ENCODE data around the gene MRGPRX4. TPM values are rescaled to one million over a fixed set of nuclear protein-coding genes. Genes with fewer than 3 reads are reported as not detected.

Gene MRGPRX4
- total and polyA plus RNA-seq, 2 experiments from 2014 or later: not detected

DNA sequence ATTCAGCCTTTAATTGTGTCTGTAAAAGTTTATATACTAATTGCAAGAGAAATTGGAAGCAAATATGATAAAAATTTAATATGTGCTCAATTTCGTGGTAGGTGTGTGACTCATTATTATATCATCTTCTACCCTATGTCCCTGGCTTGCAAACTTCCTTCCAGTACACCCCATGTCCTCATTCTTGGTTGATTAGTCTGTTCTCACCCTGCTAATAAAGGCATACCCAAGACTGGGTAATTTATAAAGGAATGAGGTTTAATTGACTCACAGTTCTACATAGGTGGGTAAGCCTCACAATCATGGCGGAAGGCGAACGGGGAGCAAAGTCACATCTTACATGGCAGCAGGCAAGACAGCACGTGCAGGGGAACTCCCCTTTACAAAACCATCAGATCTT is 28.4 kb upstream of the MRGPRX4 start:
- Histone ChIP-seq H3K27ac (no peak overlapping the region), H3K4me3 (no peak overlapping the region), H3K9me3 (ENCODE audit: low read depth) (no peaks in the 10 kb centered on the region), H3K27me3 (peaks cover 34% of the 10 kb centered on the region), H3K36me3 (no peaks in the 10 kb centered on the region), H3K4me1 (ENCODE audit: low read depth) (no peaks in the 10 kb centered on the region)
- no peak for DNase-seq (ENCODE audit: low read depth in 1 of 2, low spot score in 1 of 2)
- TF ChIP-seq, protein P1, sequence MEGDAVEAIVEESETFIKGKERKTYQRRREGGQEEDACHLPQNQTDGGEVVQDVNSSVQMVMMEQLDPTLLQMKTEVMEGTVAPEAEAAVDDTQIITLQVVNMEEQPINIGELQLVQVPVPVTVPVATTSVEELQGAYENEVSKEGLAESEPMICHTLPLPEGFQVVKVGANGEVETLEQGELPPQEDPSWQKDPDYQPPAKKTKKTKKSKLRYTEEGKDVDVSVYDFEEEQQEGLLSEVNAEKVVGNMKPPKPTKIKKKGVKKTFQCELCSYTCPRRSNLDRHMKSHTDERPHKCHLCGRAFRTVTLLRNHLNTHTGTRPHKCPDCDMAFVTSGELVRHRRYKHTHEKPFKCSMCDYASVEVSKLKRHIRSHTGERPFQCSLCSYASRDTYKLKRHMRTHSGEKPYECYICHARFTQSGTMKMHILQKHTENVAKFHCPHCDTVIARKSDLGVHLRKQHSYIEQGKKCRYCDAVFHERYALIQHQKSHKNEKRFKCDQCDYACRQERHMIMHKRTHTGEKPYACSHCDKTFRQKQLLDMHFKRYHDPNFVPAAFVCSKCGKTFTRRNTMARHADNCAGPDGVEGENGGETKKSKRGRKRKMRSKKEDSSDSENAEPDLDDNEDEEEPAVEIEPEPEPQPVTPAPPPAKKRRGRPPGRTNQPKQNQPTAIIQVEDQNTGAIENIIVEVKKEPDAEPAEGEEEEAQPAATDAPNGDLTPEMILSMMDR (IDR thresholded peaks at IDR 0.05; ENCODE audit: low read depth, low read length): no peak

DNA sequence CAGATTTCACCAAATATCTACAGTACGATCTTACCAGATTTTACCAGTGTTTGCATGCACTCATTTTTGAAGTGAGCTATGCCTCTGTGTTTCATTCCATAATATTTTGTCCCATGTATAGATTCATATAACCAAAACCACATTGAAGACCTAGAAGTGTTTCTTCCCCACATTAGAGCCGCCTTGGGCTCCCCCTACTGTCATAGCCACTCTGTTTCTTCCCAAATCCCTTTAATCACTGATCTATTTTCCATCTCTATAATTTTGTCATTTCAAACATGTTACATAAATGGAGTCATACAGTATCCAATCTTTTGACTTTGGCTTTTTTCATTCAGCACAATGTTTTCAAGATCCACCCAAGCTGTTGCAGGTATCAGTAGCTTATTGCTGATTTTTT is 27.6 kb upstream of the MRGPRX4 start:
- Histone ChIP-seq H3K27me3 (peaks cover 31% of the 10 kb centered on the region), H3K4me3 (no peak overlapping the region), H3K4me1 (ENCODE audit: low read depth) (no peaks in the 10 kb centered on the region), H3K36me3 (no peaks in the 10 kb centered on the region), H3K9me3 (ENCODE audit: low read depth) (no peaks in the 10 kb centered on the region), H3K27ac (no peak overlapping the region)
- no peak for DNase-seq (ENCODE audit: low read depth in 1 of 2, low spot score in 1 of 2)
- TF ChIP-seq, protein P1 (IDR thresholded peaks at IDR 0.05; ENCODE audit: low read depth, low read length): peak; percentile 14

DNA sequence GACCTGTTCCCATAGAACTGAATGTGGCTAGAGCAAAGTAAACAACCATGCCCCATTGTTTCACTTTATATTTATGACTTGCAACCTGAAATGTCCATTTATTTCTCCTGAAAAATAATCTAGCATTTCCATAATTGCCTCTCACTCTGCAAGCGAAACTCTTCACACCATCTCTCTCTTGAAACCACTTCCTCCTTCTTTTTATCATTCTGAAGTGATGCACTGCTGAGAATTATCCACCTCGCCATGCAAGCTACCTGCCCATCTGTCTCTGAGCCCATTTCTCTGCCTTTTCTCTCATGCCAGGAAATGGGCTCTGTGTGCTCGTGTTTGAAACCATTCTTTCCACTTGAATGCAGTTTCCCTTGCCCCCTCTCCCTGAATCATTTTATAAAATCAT is 26.8 kb upstream of the MRGPRX4 start:
- no peaks in the 10 kb centered on the region for H3K9me3 ChIP-seq (ENCODE audit: low read depth)
- no peak overlapping the region for H3K27ac ChIP-seq
- no peak overlapping the region for H3K4me3 ChIP-seq
- peaks cover 26% of the 10 kb centered on the region for H3K27me3 ChIP-seq
- no peak for DNase-seq (ENCODE audit: low read depth in 1 of 2, low spot score in 1 of 2)
- TF ChIP-seq, protein P1 (IDR thresholded peaks at IDR 0.05; ENCODE audit: low read depth, low read length): no peak
- H3K4me1 ChIP-seq (ENCODE audit: low read depth): no peaks in the 10 kb centered on the region
- H3K36me3 ChIP-seq: no peaks in the 10 kb centered on the region

DNA sequence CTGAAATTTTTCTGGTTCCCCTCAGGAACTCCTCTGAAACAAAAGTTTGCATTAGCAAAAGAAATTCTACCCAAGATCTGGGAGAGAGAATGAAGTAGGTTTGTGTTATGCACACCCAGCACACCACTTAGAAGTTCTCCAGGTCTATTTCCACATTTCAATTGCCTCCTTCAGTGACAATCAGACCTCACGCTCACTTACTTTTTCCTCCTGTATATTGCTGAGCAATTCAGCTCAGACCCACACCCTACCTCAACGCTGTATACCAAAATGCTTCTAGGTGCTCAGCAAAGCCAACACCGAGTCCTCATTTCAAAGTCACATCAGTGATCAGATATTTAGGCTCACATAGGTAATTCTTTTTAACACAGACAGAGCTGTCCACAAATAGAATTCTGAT is 21.1 kb upstream of the MRGPRX4 start:
- TF ChIP-seq, protein P1 (IDR thresholded peaks at IDR 0.05; ENCODE audit: low read depth, low read length): no peak
- H3K36me3 ChIP-seq: no peaks in the 10 kb centered on the region
- no peaks in the 10 kb centered on the region for H3K9me3 ChIP-seq (ENCODE audit: low read depth)
- no peaks in the 10 kb centered on the region for H3K4me1 ChIP-seq (ENCODE audit: low read depth)
- H3K27ac ChIP-seq: no peak overlapping the region
- DNase-seq (ENCODE audit: low read depth in 1 of 2, low spot score in 1 of 2): no peak
- no peak overlapping the region for H3K4me3 ChIP-seq
- H3K27me3 ChIP-seq: no peaks in the 10 kb centered on the region

DNA sequence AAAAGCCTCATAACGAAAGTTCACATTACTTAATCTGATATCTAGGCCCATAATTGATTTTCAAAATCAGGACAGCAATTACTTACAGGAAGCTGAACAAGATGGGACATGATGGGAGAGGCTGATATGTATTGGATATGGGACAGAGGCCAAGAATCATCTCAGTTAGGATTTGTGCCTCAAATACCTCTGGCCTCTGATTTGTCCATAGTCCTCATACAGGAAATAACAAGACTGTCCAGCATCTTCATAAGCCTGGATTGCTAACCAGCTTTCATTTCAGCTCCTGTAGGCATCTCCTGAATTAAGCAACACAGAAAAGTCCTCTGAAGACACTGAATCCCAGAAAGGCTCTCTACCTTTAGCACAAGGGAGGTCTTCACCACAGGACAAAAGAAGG is 4.3 kb upstream of the MRGPRX4 start:
- TF ChIP-seq, protein P1 (IDR thresholded peaks at IDR 0.05; ENCODE audit: low read depth, low read length): no peak
- Histone ChIP-seq H3K36me3 (no peaks in the 10 kb centered on the region), H3K27me3 (peaks cover 21% of the 10 kb centered on the region), H3K4me1 (ENCODE audit: low read depth) (no peaks in the 10 kb centered on the region), H3K27ac (no peak overlapping the region), H3K4me3 (no peak overlapping the region), H3K9me3 (ENCODE audit: low read depth) (no peaks in the 10 kb centered on the region)
- no peak for DNase-seq (ENCODE audit: low read depth in 1 of 2, low spot score in 1 of 2)

All from cardiac muscle cell (in vitro differentiated cells and primary cell).